ENCODE results near the gene SOX2. TPM values are rescaled to one million over a fixed set of nuclear protein-coding genes. Genes with fewer than 3 reads are reported as not detected.

Gene SOX2
- total RNA-seq, 1 donor from 2014 or later: not detected

- TF ChIP-seq, protein P1, sequence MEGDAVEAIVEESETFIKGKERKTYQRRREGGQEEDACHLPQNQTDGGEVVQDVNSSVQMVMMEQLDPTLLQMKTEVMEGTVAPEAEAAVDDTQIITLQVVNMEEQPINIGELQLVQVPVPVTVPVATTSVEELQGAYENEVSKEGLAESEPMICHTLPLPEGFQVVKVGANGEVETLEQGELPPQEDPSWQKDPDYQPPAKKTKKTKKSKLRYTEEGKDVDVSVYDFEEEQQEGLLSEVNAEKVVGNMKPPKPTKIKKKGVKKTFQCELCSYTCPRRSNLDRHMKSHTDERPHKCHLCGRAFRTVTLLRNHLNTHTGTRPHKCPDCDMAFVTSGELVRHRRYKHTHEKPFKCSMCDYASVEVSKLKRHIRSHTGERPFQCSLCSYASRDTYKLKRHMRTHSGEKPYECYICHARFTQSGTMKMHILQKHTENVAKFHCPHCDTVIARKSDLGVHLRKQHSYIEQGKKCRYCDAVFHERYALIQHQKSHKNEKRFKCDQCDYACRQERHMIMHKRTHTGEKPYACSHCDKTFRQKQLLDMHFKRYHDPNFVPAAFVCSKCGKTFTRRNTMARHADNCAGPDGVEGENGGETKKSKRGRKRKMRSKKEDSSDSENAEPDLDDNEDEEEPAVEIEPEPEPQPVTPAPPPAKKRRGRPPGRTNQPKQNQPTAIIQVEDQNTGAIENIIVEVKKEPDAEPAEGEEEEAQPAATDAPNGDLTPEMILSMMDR (IDR thresholded peaks at IDR 0.05; ENCODE audit: unreplicated experiment): no peak
- Mint-ChIP-seq H3K27me3 (ENCODE audit: low read depth) (peaks cover 89% of the 10 kb centered on the region), H3K36me3 (no peaks in the 10 kb centered on the region), H3K9me3 (no peaks in the 10 kb centered on the region), H3K4me3 (no peak overlapping the region), H3K27ac (no peak overlapping the region), H3K4me1 (peaks cover 14% of the 10 kb centered on the region)
- no peak for DNase-seq (ENCODE audit: low spot score in 2 of 2, unreplicated experiment in 2 of 2)
Measured at GRCh38 chr3:181730316-181730715, 18.6 kb downstream of the SOX2 start.

GRCh38 chr3:181730934-181731333, 19.2 kb downstream of the SOX2 start:
- TF ChIP-seq, protein P1 (IDR thresholded peaks at IDR 0.05; ENCODE audit: unreplicated experiment): no peak
- DNase-seq (ENCODE audit: low spot score in 2 of 2, unreplicated experiment in 2 of 2): no peak
- Mint-ChIP-seq H3K36me3 (no peaks in the 10 kb centered on the region), H3K27ac (no peak overlapping the region), H3K4me1 (peaks cover 14% of the 10 kb centered on the region), H3K9me3 (no peaks in the 10 kb centered on the region), H3K27me3 (ENCODE audit: low read depth) (peaks cover 83% of the 10 kb centered on the region), H3K4me3 (no peak overlapping the region)

GRCh38 chr3:181735911-181736310, 24.2 kb downstream of the SOX2 start:
- Mint-ChIP-seq H3K4me1 (no peaks in the 10 kb centered on the region), H3K27me3 (ENCODE audit: low read depth) (peaks cover 34% of the 10 kb centered on the region)

DNA sequence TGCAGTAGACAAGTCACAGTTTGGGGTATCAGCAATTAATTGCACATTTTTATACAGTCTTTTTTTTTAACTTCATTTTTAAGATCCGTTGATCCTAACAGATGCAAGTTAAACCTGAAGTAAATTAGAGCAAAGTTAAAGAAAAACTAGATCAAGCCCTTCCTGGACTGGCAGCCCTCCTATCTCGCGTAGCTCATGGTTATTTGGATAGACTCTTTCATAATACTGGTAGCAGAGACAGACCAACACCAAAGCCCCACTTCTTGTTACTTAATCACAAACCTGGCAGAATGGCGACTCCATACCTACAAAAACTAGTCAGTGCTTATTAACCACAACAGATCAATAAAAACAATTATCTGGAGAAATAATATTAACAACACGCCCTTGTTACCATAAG, 26.8 kb downstream of the SOX2 start:
- H3K4me3 Mint-ChIP-seq: no peak overlapping the region
- H3K4me1 Mint-ChIP-seq: no peaks in the 10 kb centered on the region
- peaks cover 14% of the 10 kb centered on the region for H3K27me3 Mint-ChIP-seq (ENCODE audit: low read depth)
- H3K36me3 Mint-ChIP-seq: no peaks in the 10 kb centered on the region
- DNase-seq (ENCODE audit: low spot score in 2 of 2, unreplicated experiment in 2 of 2): no peak
- no peaks in the 10 kb centered on the region for H3K9me3 Mint-ChIP-seq
- H3K27ac Mint-ChIP-seq: no peak overlapping the region
- TF ChIP-seq, protein P1 (IDR thresholded peaks at IDR 0.05; ENCODE audit: unreplicated experiment): no peak

More at GRCh38 chr3:181735911-181736310, 24.2 kb downstream of the SOX2 start:
- no peak overlapping the region for H3K4me3 Mint-ChIP-seq
- no peak overlapping the region for H3K27ac Mint-ChIP-seq
- no peaks in the 10 kb centered on the region for H3K9me3 Mint-ChIP-seq
- TF ChIP-seq, protein P1 (IDR thresholded peaks at IDR 0.05; ENCODE audit: unreplicated experiment): no peak
- DNase-seq (ENCODE audit: low spot score in 2 of 2, unreplicated experiment in 2 of 2): no peak
- H3K36me3 Mint-ChIP-seq: no peaks in the 10 kb centered on the region

DNA sequence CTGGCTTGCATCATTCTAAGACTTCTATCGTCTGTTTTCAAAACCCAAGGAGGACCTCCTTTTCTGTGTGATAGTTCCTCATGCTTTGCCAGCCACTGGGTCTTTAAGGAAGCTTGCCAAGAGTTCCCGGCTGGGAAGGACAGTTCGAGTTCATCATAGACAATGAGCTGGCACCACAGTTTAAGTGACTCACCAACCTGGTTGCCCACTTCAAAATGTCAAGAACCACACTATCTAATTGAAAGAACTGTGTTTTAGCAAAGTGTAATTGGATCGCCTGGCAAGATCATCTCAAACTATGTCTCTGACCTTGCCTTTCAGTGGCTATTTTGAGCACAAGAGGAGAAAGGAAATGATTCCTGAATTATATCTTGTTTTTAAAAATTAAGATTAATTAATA, 27.9 kb downstream of the SOX2 start:
- Mint-ChIP-seq H3K4me1 (no peaks in the 10 kb centered on the region), H3K27me3 (ENCODE audit: low read depth) (peaks cover 6% of the 10 kb centered on the region), H3K27ac (no peak overlapping the region), H3K9me3 (no peaks in the 10 kb centered on the region), H3K4me3 (no peak overlapping the region), H3K36me3 (no peaks in the 10 kb centered on the region)
- TF ChIP-seq, protein P1 (IDR thresholded peaks at IDR 0.05; ENCODE audit: unreplicated experiment): no peak
- no peak for DNase-seq (ENCODE audit: low spot score in 2 of 2, unreplicated experiment in 2 of 2)

DNA sequence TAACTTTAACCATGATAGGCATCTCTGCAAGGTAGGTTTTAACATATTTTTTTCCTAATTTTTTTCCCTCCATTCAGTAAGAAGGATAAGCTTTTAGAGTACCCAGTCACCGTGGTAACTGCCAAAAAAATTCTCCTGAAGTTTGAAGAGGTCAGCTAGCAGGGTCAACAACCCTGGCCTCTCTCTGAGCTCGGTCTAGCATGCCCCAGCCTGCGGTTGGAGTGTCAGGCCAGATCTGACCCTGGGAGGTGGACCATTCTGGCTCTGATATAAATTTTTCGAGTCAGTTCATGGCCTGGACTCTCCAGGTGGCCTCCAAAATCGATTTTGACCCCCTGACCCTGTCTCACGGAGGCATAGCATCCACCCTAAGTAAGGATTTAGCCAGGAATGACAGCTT, 29.7 kb downstream of the SOX2 start:
- no peak overlapping the region for H3K4me3 Mint-ChIP-seq
- H3K27ac Mint-ChIP-seq: no peak overlapping the region
- no peak for DNase-seq (ENCODE audit: low spot score in 2 of 2, unreplicated experiment in 2 of 2)

More for the DNA sequence above, 29.7 kb downstream of the SOX2 start:
- H3K9me3 Mint-ChIP-seq: no peaks in the 10 kb centered on the region
- no peaks in the 10 kb centered on the region for H3K4me1 Mint-ChIP-seq
- H3K27me3 Mint-ChIP-seq (ENCODE audit: low read depth): peaks cover 4% of the 10 kb centered on the region
- TF ChIP-seq, protein P1 (IDR thresholded peaks at IDR 0.05; ENCODE audit: unreplicated experiment): no peak
- no peaks in the 10 kb centered on the region for H3K36me3 Mint-ChIP-seq

Data from mesothelial cell of epicardium (in vitro differentiated cells).